NCI-H510A (cell line): ENCODE results near the gene SCARB1.
"Not testable (repeated sequence)": the region's sequence is repeated elsewhere in the genome, so short reads cannot be mapped to it uniquely, and the experiment has no call there.

Source experiments
- DNase-seq: peaks from one replicate; lab custom pipeline; 2025; lab: John Stamatoyannopoulos, UW

Gene SCARB1

DNA sequence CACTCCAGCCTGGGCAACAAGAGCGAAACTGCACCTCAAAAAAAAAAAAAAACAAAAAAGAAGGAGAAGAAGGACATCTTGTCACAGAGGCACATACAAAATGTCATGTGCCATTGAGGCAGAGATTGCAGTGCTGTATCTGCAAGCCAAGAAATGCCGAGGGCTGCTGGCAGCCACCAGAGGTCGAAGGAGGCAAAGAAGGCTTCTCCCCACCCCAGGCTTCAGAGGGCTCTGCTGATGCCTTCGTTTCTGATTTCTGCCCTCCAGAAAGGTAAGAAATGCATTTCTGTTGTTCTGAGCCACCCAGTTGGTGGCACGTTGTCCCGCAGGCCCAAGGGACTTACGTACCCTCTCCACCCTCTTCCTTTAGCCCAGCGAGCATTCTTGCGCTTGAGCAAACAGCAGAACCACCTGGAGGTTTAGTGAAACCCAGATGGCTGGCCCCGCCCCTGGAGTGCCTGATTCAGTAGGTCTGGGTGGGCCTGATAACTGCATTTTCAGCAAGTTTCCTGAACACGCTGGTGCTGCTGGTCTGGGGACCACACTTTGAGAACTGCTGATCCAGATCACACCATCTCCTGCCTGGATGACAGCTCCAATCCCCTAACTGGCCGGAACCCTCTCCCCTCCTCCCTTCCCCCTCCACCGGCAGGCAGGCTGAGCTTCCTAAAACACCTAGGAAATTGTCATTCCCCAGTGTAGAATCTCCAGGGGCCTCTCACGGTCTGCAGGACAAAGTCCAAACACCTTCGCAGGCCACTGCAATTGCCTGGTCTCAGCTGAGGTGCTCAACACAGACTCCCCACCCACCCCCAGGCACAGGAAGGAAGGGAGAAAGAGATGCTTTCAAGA is 21.1 kb upstream of the SCARB1 start:
- peak; percentile 63 for DNase-seq

GRCh38 chr12:124883263-124884130 is 19.8 kb upstream of the SCARB1 start:
- no peak for DNase-seq

DNA sequence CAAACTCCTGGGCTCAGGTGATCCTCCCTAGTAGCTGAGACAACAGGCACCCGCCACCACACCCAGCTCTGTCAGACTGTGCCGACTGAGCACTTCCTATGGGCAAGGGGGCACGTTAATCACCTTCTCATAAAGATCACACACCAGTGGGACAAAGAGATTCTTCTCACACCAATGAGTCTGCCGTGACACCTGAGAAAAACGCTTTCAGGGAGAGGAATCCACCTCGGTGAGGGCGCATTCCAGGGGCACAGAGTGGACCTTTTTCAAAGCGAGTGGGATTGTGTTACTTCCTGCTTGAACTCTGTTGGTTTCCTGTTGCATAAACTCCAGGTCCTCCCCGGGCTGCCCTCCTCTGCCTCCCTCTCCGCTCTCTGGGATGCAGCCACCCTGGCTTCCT is 17.5 kb upstream of the SCARB1 start:
- DNase-seq, result no peak

GRCh38 chr12:124880335-124880734 is 16.7 kb upstream of the SCARB1 start:
- DNase-seq, result not testable (repeated sequence)

- DNase-seq, result no peak
These were observed 15.3 kb upstream of the SCARB1 start for GRCh38 chr12:124878795-124879516.

DNA sequence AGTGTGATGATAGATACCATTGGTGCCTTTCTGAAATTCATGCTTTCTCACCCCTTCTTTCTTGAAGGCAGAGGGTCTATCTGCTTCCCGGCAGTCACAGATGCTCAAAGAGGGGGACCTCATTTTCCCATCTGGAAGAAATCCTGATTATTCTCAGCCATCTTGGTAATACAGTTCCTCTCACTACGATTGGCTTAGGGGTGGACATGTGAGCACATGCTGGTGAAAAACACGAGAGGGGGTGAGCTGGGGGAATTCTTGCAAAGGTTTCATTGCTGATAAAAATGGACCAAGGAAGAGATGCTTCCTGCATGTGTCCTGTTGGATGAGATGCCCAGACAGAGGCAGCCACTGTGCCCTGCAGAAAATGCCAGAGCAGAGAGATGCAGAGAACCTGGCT is 13.8 kb upstream of the SCARB1 start:
- DNase-seq, result no peak

DNA sequence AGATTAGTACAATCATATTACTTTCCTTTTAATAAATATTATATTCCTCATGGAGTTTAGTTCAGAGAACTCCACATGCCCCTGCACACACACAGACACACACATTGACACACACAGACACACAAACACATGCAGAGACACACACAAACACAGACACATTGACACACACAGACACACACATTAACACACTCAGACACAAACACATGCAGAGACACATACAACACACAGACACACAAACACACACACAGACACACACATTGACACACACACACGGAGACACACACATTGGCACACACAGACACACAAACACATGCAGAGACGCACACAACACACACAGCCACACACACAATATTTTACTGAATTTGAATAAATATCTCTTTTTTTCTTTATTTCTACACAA is 12.5 kb upstream of the SCARB1 start:
- DNase-seq, result no peak

DNA sequence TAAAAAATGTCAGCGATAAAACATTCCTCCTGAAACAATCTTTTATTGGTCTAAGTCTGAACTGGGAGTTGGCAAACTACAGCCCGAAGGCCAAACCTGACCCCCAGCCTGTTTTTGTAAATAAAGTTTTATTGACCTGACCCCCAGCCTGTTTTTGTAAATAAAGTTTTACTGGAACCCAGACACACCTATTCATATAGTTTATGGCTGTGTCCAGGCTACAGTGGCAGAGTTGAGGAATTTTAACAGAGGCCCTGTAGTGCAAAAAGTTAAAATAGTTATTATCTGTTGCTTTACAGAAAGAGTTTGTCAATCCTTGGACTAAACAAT is 12.1 kb upstream of the SCARB1 start:
- no peak for DNase-seq

GRCh38 chr12:124874988-124875802 is 11.5 kb upstream of the SCARB1 start:
- no peak for DNase-seq

GRCh38 chr12:124874188-124874587 is 10.5 kb upstream of the SCARB1 start:
- DNase-seq, result no peak

DNA sequence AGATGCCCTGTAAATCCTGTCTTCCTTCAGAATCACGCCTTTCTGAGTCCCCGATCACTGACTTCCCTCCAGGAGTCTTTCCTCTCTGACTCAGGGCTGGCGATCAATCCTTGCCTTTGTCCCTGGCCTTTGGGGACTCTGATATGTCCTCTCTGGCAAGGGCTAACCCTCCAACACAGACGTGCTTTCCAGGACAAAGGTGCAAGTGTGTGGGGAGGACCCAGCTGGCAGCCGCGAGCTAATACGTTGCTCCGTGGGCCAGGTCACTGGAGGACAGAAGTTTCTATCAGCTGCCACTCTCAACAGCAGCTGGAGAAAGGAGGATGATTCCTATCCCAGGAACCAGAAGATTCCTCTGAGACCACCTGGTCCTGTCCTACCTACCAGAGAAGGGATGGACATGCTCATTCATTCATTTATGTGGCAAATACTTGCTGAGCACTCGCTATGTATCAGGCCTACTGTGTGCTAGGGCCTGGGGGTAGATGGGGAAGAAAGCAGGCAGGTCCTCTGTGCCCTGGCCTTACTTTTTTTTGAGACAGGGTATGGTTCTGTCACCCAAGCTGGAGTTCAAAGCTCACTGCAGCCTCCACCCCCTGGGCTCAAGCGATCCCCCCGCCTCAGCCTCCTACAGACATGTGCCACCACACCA is 8.5 kb upstream of the SCARB1 start:
- no peak for DNase-seq

DNA sequence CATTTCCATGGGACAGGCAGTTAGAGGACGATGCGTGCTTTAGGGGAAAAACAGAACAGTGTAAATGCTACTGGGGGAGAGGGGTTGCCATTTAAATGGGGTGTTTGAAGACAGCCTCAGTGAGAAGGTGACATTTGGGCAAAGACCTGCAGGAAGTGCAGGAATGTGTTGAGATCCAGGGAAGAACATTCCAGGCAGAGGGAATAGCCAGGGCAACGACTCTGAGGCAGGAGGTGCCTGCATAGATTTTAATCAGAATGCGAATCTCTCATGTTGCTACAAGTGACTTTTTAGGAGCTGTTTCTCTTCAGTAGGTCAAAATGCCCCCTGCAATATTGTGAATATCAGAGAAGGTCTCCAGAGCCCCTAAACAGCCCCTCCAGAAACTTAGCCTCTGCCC is 7.6 kb upstream of the SCARB1 start:
- DNase-seq, result no peak

DNA sequence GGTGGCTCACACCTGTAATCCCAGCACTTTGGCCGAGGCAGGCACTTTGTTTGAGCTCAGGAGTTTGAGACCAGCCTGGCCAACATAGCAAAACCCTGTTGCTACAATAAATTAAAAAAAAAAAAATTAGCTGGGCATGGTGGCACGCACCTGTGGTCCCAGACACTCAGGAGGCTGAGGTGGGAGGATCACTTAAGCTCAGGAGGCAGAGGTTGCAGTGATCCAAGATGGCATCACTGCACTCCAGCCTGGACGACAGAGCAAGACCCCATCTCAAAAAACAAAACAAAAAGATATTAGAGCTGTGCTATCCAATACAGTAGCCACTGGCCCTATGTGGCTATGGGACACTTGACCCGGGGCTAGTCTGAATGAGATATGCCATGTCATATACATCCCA is 6.9 kb upstream of the SCARB1 start:
- DNase-seq, result no peak

GRCh38 chr12:124869059-124869665 is 5.5 kb upstream of the SCARB1 start:
- no peak for DNase-seq

- no peak for DNase-seq
These were observed 4.8 kb upstream of the SCARB1 start for GRCh38 chr12:124868252-124869058.

DNA sequence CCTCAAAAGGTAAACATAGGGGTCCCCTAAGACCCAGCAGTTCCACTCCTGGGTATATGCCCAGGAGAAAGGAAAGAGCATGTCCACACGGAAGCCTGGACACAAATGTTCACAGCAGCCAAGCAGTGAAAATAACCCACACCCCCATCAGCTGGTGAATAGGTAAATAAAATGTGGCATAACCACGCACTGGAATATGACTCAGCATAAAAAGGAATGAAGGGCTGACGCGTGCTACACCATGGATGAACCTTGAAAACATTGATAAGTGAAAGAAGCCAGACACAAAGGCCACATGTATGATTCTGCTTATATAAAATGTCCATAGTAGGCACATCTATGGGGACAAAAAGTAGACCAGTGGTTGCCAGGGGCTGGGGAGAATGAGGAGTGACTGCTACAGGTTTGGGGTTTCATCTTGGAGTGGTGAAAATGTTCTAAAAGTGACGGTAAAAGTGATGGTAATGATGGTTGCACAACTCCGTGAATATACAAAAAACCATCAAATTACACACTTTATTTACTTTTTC is 3.8 kb upstream of the SCARB1 start:
- DNase-seq, result no peak

- peak; percentile 14 for DNase-seq
These were observed 3.3 kb upstream of the SCARB1 start for GRCh38 chr12:124866883-124867400.

DNA sequence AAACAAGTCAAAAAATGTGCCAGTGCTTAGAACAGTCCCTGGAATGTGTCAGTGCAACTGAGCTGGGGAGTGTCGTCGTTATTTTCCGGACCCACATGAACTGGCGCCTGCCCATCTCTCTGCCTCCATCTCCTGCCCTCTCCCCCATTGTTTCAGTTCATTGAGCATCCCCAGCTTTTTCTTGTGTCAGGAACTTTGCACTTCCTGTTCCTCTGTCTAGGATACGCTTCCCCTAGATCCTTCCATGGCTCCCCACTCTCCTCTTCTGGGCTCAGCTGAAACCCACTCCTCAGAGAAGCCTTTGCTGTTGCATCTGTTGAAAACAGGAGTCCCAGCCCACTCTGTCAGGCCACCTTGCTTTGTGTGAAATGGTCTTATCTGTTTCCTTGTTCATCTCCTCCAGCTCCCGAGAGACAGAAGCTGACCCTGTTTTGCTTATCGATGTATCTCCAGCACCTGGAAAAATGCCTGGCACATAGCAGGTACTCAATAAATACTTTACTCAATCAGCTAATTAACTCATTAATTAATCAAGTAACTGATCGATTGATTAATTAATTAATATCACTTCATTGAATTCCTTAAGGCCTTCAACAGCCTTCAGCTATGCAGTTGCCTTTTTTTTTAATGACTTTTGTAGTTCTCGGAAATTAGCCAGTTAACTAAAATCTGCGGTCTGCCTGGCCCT is 2.7 kb upstream of the SCARB1 start:
- DNase-seq, result no peak

- DNase-seq, result no peak
These were observed 2.1 kb upstream of the SCARB1 start for GRCh38 chr12:124865728-124866127.
